Activated CD8-positive, alpha-beta memory T cell treated with anti-CD3 and anti-CD28 coated beads, Interleukin-2, amount 50 U/mL, for 1 hour (primary cell): Measurements from ENCODE around the gene LEP.
"Not testable (repeated sequence)": the region's sequence is repeated elsewhere in the genome, so short reads cannot be mapped to it uniquely, and the experiment has no call there.

ENCODE experiments used
- DNase-seq: peaks from one replicate; pipeline ENCODE4 v3.0.0-alpha.2; 2020; ENCODE audit errors: extremely low read depth

The LEP gene

GRCh38 chr7:128210590-128211570, 30.2 kb upstream of the LEP start:
- no peak for DNase-seq

GRCh38 chr7:128211626-128212025, 29.5 kb upstream of the LEP start:
- no peak for DNase-seq

- DNase-seq = no peak
These were observed 26.6 kb upstream of the LEP start for GRCh38 chr7:128214463-128214862.

GRCh38 chr7:128215281-128215680, 25.8 kb upstream of the LEP start:
- no peak for DNase-seq

GRCh38 chr7:128215739-128216138, 25.3 kb upstream of the LEP start:
- no peak for DNase-seq

- DNase-seq = no peak
These were observed 23.9 kb upstream of the LEP start for GRCh38 chr7:128217030-128217805.

- no peak for DNase-seq
These were observed 23.0 kb upstream of the LEP start for GRCh38 chr7:128217967-128218652.

- no peak for DNase-seq
These were observed 21.4 kb upstream of the LEP start for GRCh38 chr7:128219636-128220035.

GRCh38 chr7:128221929-128222403, 19.1 kb upstream of the LEP start:
- DNase-seq = no peak

GRCh38 chr7:128226132-128226980, 14.7 kb upstream of the LEP start:
- DNase-seq = no peak

- no peak for DNase-seq
These were observed 13.8 kb upstream of the LEP start for GRCh38 chr7:128227271-128227670.

GRCh38 chr7:128231021-128231420, 10.1 kb upstream of the LEP start:
- no peak for DNase-seq

- no peak for DNase-seq
These were observed 9.4 kb upstream of the LEP start for GRCh38 chr7:128231677-128232076.

GRCh38 chr7:128233471-128233870, 7.6 kb upstream of the LEP start:
- DNase-seq = no peak

- DNase-seq = no peak
These were observed 6.5 kb upstream of the LEP start for GRCh38 chr7:128234476-128235026.

- DNase-seq = no peak
These were observed 5.6 kb upstream of the LEP start for GRCh38 chr7:128235471-128235870.

- no peak for DNase-seq
These were observed 4.0 kb upstream of the LEP start for GRCh38 chr7:128236924-128237586.

- not testable (repeated sequence) for DNase-seq
These were observed 1.9 kb upstream of the LEP start for GRCh38 chr7:128239146-128239545.

GRCh38 chr7:128242661-128243060, 1.6 kb downstream of the LEP start:
- DNase-seq = no peak

GRCh38 chr7:128243273-128243672, 2.2 kb downstream of the LEP start:
- DNase-seq = no peak
